GM12878 (cell line): ENCODE results near the gene UNC5CL. TPM values are rescaled to one million over a fixed set of nuclear protein-coding genes. Genes with fewer than 3 reads are reported as not detected.

ENCODE experiments used
- ATAC-seq: fragments of 200-7000 bp; cut with Tn5 transposase; 3 replicates; pipeline ENCODE4 v1.9.1; 2020; ENCODE audit warnings: mild to moderate bottlenecking, moderate library complexity
- BruUV-seq: library from RNA; stranded (reverse); fragments of 400-500 nt; replicated peaks from 2 replicates; lab custom pipeline; 2021; lab: Mats Ljungman, UMichigan
- CTCF ChIA-PET: fragments of 300-600 bp; sonication (Branson Sonifier 250); formaldehyde crosslinking; extraction: SDS; loops from one replicate; lab custom pipeline; 2021; ENCODE audit warnings: inconsistent platforms; lab: Yijun Ruan, JAX
- POLR2A ChIA-PET: fragments of 350-600 bp; formaldehyde crosslinking; extraction: SDS; loops from one replicate; lab custom pipeline; 2021; ENCODE audit warnings: inconsistent platforms; lab: Charles Lee
- RAD21 ChIA-PET: fragments of 300-600 bp; sonication (Branson Sonifier 250); formaldehyde crosslinking; loops from one replicate; lab custom pipeline; 2023; ENCODE audit warnings: antibody characterized with exemption; ENCODE audit not compliant: unreplicated experiment; lab: Charles Lee
- SMC1A ChIA-PET: fragments of 300-600 bp; sonication (Branson Sonifier 250); formaldehyde crosslinking; loops from one replicate; lab custom pipeline; 2023; ENCODE audit not compliant: unreplicated experiment, uncharacterized antibody; lab: Charles Lee
- DNase-seq: peaks from one replicate; pipeline ENCODE4 v3.0.0-alpha.2; 2011; ENCODE audit warnings: low read depth, low spot score
- FAIRE-seq: peaks from 3 replicates; lab custom pipeline; 2011; peaks lifted over from hg19 to GRCh38; lab: Jason Lieb, UNC
- H2AFZ ChIP-seq: 2 replicates; pipeline ENCODE4 v1.6.0; 2011; ENCODE audit warnings: low read depth, low read length, control low read depth; ENCODE audit not compliant: control insufficient read depth
- H3K27ac ChIP-seq: 2 replicates; pipeline ENCODE4 v1.5.1; 2011; ENCODE audit warnings: control low read depth; ENCODE audit not compliant: control insufficient read depth, insufficient read depth
- H3K27me3 ChIP-seq, 2 experiments: replicated peaks in 1 of 2; 2 replicates each; pipeline versions ENCODE4 v1.6.0 to v1.6.1; 2011; ENCODE audit warnings: low read length in 1 of 2; ENCODE audit not compliant: control insufficient read depth in 2 of 2, insufficient read depth in 2 of 2
- H3K36me3 ChIP-seq, 2 experiments: 2 replicates each; pipeline ENCODE4 v1.5.1; 2011; ENCODE audit warnings: low read length in 1 of 2; ENCODE audit not compliant: control insufficient read depth in 2 of 2, insufficient read depth in 2 of 2
- H3K4me1 ChIP-seq: 2 replicates; pipeline ENCODE4 v1.6.1; 2011; ENCODE audit warnings: mild to moderate bottlenecking, low read length, moderate library complexity, mixed read lengths; ENCODE audit not compliant: control insufficient read depth, insufficient read depth
- H3K4me2 ChIP-seq: 2 replicates; pipeline ENCODE4 v1.6.0; 2011; ENCODE audit warnings: control low read depth; ENCODE audit not compliant: control insufficient read depth, insufficient read depth
- H3K4me3 ChIP-seq: fragments of 200-600 bp; sonication (generic); 2 replicates; pipeline ENCODE4 v1.5.1; 2016
- H3K79me2 ChIP-seq: 2 replicates; pipeline ENCODE4 v1.6.0; 2011; ENCODE audit warnings: low read length; ENCODE audit not compliant: control insufficient read depth, insufficient read depth
- H3K9ac ChIP-seq: 2 replicates; pipeline ENCODE4 v1.8.0; 2011; ENCODE audit warnings: low read length, control low read depth, mixed read lengths; ENCODE audit not compliant: control insufficient read depth, insufficient read depth
- H3K9me3 ChIP-seq: replicated peaks from 3 replicates; pipeline ENCODE4 v1.5.1; 2011; ENCODE audit warnings: mild to moderate bottlenecking, low read length; ENCODE audit not compliant: control insufficient read depth, insufficient read depth
- H4K20me1 ChIP-seq: 2 replicates; pipeline ENCODE4 v1.6.0; 2011; ENCODE audit not compliant: control insufficient read depth, insufficient read depth
- HDGF ChIP-seq: fragments of 450-650 bp; IDR thresholded peaks from 2 replicates; pipeline ENCODE4 v1.6.1; 2016; ENCODE audit warnings: antibody characterized with exemption
- LARP7 ChIP-seq: fragments of 450-650 bp; IDR thresholded peaks from 2 replicates; pipeline ENCODE4 v1.6.1; 2017; ENCODE audit warnings: mild to moderate bottlenecking
- SP1 ChIP-seq: IDR thresholded peaks from one replicate; pipeline ENCODE4 v1.6.1; 2011; ENCODE audit warnings: low read depth, low read length
- SPI1 ChIP-seq: IDR thresholded peaks from 2 replicates; pipeline ENCODE4 v1.6.1; 2011; ENCODE audit warnings: low read depth, mild to moderate bottlenecking, low read length, moderate library complexity, borderline replicate concordance; ENCODE audit not compliant: insufficient read depth
- YY1 ChIP-seq: IDR thresholded peaks from 2 replicates; pipeline ENCODE4 v1.6.1; 2011; ENCODE audit warnings: low read depth, mild to moderate bottlenecking, low read length
- ZNF384 ChIP-seq: IDR thresholded peaks from 2 replicates; pipeline ENCODE4 v1.6.1; 2012; ENCODE audit warnings: low read depth, mild to moderate bottlenecking, low read length, improper control_type of control experiment, borderline replicate concordance
- WGBS: methylation state at CpG from one replicate; pipeline ENCODE4 v1.1.6; 2016; ENCODE audit warnings: low lambda C conversion rate; ENCODE audit not compliant: insufficient replicate concordance, insufficient coverage; ENCODE audit errors: missing lambda C conversion rate; 5-methylcytosine and 5-hydroxymethylcytosine counted together
- in situ Hi-C: fragments of 300-500 bp; cut with MboI; formaldehyde crosslinking; loops from 9 replicates; pipeline ENCODE4 v1.14.3; 2018; ENCODE audit warnings: mixed read lengths
- intact Hi-C: fragments of 100-400 bp; cut with micrococcal nuclease; formaldehyde crosslinking; loops from one replicate; pipeline ENCODE4 v1.14.2; 2022; ENCODE audit not compliant: unreplicated experiment
- polyA plus RNA-seq, 11 experiments: library from polyadenylated mRNA; depleted of rRNA in 4 of 11; unstranded in 6 of 11; stranded (reverse) in 5 of 11; fragments of >200 nt; fragmentation: Nextera tagmentation in 4 of 11; fragmentation: Illumina TruSeq in 1 of 11; extraction: Ambion mirVana in 4 of 11; extraction: Trizol in 1 of 11; gene quantifications; 1 replicate in 1 of 11; 2 replicates in 10 of 11; pipeline versions ENCODE4 v1.2.1 to v1.2.3, GENCODE V29; 2011 to 2016; ENCODE audit warnings: inconsistent platforms in 2 of 11, missing spikeins in 2 of 11, low read depth in 1 of 11
- total RNA-seq, 4 experiments: library from RNA; depleted of rRNA in 3 of 4; stranded (reverse); fragments of >200 nt in 3 of 4; fragmentation: Illumina TruSeq in 1 of 4; extraction: Trizol in 1 of 4; gene quantifications; 2 replicates each; pipeline versions ENCODE4 v1.2.1 to v1.2.3, GENCODE V29; 2013 to 2021

The UNC5CL gene
- total and polyA plus RNA-seq, 10 of the 15 experiments (the other 5 are each of a cell fraction or from before 2014, with no cell fraction given), result 0.11 to 1.2 (median 0.46) TPM; not detected in 1

- in situ Hi-C loops (no loop called here), intact Hi-C loops (loop anchor here (1.0 kb wide), 1 partner anchor 22 kb away; no protein-coding TSS in a partner anchor)
- POLR2A ChIA-PET, result interaction anchor here (1.1 kb wide), 1 partner anchor 42 kb away, joined by 5 read pairs; no protein-coding TSS in a partner anchor
- FAIRE-seq, result no peak
- no peaks in the 10 kb centered on the region for H3K9me3 ChIP-seq
- WGBS, result 31% methylated on average over 11 of the region's 13 CpGs
- no TSS peak for BruUV-seq
- SMC1A ChIA-PET, result interaction anchor here (0.9 to 3.8 kb wide), 9 partner anchors 8 to 46 kb away, joined by 3 to 13 read pairs (median 6); partner anchors contain the start of gene UNC5CL
- TF ChIP-seq HDGF, result 0 out of 2 replicates have a peak, but pooled peaks have one; percentile 28
- TF ChIP-seq SPI1, result 0 out of 2 replicates have a peak, but pooled peaks have one; percentile 29
- 0 out of 2 replicates have a peak, but pooled peaks have one; percentile 50 for TF ChIP-seq YY1
- TF ChIP-seq ZNF384, result no peak
- no peak for TF ChIP-seq SP1
- TF ChIP-seq LARP7, result no peak
- TF ChIP-seq, all 136 proteins: peak for 3
- Histone ChIP-seq H3K4me3 (0 out of 2 replicates have a peak overlapping the region, but pooled peaks have one; percentile 38), H3K27me3 (no peaks in the 10 kb centered on the region), H3K27ac (peak overlapping the region; percentile 29; the same call in 1 of the 2 replicates), H3K36me3 (no peaks in the 10 kb centered on the region), H3K4me1 (peaks cover 8% of the 10 kb centered on the region), H3K4me2 (peak overlapping the region; percentile 94), H3K9ac (peak overlapping the region; percentile 64; the same call in 1 of the 2 replicates), H2AFZ (peak overlapping the region; percentile 91), H3K79me2 (no peaks in the 10 kb centered on the region), H4K20me1 (no peaks in the 10 kb centered on the region; the same call in 1 of the 2 replicates)
- DNase-seq (no peak), ATAC-seq (peak; percentile 73)
- ChIA-PET RAD21 (interaction anchor here (0.7 to 1.3 kb wide), 6 partner anchors 9 to 183 kb away, joined by 3 to 6 read pairs (median 4); partner anchors contain the start of gene TREML2), CTCF (interaction anchor here (0.9 to 5.2 kb wide), 21 partner anchors 8 to 1666 kb away, joined by 3 to 57 read pairs (median 8); partner anchors contain the start of gene UNC5CL)
These were observed 10.2 kb downstream of the UNC5CL start for GRCh38 chr6:41028561-41029412.
